GM03348 (cell line): ENCODE results near the gene CEMIP.

Experiments used
- DNase-seq: peaks from one replicate; pipeline ENCODE4 v3.0.0; 2012; ENCODE audit warnings: low spot score

Gene CEMIP

DNA sequence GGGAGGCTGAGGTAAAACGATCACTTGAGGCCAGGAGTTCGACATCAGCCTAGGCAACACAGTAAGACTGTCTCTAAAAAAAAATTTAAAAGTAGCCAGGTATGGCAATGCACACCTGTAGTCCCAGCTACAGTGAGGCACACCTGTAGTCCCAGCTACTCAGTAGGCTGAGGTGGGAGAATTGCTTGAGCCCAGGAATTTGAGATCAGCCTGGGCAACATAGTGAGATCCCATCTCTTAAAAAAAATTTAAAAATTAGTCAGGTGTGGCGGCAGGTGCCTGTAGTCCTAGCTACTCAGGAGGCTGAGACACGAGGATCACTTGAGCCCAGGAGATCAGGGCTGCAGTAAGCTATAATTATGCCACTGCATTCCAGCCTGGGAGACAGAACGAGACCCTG lies 203.7 kb downstream of the CEMIP start:
- no peak for DNase-seq

GRCh38 chr15:80984856-80985255 lies 205.7 kb downstream of the CEMIP start:
- no peak for DNase-seq

GRCh38 chr15:80985981-80986380 lies 206.8 kb downstream of the CEMIP start:
- no peak for DNase-seq

DNA sequence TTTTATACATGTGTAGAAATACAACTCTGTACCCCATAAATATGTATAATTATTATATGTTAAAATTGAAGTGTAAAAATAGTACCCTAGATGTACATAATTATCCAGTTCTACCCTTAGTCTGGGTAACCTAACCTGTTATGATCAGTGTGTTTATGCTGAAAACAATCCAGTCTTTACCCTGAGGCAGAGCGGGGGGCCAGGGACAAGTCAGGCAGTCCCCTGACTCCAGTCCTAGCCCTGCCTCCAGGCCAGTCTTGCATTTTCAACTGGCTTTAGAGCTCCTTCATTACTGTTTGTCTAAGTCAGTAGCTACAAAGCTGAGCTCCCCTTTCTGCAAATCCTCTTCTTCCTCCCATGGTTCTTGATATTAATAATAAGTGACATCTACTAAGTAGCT lies 207.3 kb downstream of the CEMIP start:
- DNase-seq, result no peak

- DNase-seq, result no peak
These were observed 209.1 kb downstream of the CEMIP start for GRCh38 chr15:80988148-80988796.

DNA sequence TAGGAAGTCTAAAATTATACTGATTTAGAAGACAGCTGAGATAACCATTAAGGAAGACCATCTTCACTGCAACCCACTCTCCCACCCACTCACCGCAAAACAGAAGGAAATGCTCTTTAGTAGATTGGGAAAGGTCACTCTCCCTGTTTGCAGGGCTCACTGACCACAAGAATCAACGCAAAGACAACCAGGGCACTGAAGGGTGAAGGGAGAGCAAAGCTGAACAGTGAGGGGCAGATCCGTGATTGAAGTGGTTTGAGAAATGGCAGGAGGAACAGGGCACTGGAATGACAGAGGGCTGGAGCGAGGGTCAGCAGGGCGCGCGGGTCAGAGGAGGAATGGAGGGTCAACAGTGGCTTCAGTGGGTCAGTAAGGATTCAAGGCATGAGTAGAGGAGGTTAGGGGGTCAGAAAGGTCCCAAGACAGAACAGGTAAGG lies 209.9 kb downstream of the CEMIP start:
- DNase-seq, result no peak

DNA sequence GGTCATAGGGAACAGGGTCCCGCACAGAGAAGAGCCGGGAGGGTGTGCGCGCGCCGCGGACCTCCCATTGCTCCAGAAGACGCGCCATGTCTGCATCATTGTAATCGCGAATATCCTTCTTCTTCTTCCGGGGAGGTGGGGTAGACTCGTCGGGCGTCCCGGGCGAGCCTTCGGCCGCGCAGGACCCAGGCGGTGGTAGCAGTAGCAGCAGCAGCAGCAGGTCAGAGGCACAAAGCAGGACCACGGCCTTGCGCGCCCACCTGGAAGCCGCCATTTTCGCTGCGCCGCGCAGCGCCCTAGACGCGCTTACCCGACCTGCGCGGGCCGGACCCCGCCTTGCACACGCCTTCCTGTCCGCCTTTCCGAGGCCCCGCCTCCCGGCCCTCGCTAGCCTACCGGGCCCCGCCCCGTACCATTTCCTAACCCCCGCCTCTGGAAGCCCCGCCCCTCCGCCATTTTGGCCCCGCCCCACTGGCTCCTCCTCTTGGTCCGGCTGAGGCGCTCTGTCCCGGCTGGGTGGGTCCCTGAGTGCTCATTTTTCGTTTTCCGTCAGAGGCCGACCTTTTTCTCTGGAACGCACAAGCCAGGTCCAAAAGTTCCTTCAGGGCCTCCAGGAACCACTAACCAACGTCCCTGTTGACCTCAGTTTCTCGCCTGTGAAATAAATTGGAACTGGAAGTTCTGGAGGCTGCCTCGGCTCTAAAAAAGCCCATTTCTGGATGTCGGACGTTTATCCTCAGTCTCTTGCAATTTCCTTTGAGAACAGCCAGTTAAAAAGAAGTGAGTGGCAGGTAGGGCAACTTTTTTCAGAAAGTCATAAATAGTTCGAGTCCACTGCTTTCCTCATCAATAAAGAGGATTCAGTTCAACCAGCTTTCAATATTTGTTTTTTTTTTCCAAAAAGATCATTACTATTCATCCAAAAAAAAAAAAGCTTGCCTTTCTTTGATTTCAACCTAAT lies 210.6 kb downstream of the CEMIP start, which contains the start of gene MESD:
TSS of gene MESD (minus strand) at position 302 of the 961 bp plus-strand sequence. CDS start at position 274, 28 bp downstream.
- peak; percentile 99 for DNase-seq

DNA sequence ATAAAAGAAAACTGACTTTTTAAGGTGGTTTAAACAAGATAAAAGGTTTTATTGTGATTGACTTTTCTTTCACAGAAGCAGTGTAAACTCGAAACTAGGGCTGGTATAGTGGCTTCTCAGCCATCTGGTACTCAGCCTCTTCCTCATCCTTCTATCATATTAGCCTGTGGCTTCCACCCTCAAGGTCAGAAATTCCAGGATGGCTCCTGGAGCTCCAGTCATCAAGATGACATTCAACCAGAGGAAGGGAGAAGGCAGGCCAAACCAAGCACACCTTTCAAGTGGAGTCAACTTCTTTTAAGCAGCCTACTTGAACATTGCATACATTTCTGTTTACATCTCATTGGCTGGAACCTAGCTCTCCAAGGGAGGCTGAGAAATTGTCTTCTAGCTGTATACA lies 211.8 kb downstream of the CEMIP start:
- DNase-seq, result no peak

DNA sequence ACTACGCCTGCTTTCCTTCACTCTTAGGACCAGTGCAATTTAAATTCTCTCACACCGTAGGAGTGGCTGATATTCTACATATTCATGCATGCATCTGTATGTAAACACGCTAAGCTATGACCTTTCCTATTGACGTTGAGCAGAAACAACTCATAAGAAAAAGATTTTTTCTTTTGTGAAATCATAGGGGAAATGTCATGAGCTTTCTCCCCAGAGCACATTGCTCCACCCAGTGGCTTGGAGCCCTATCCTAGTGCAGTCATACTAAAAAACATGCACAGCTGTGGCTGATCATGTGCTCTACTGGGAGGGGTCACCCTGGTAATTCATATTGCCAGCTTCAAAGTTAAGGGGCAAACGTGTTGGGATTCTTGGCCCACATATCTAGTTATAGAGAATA lies 212.3 kb downstream of the CEMIP start:
- peak; percentile 80 for DNase-seq

GRCh38 chr15:80992006-80992405 lies 212.8 kb downstream of the CEMIP start:
- DNase-seq, result no peak

GRCh38 chr15:80992441-80992840 lies 213.3 kb downstream of the CEMIP start:
- DNase-seq, result no peak

DNA sequence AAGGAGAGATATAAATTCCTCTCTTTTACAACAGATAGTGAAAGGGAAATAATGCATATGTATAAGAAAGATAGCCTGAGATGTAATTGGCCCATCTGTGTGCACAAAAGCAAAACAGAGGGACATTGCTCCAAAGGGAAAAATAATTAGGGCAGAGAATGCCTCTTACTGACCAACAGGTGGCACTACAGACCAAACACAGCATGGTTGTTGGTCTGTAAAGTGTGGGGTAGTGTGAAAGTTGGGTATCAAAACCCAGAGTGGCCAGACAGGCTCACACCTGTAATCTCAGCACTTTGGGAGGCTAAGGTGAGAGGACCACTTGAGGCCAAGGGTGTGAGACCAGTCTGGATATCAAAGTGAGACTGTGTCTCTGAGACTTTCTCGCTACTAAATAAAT lies 217.1 kb downstream of the CEMIP start:
- no peak for DNase-seq

GRCh38 chr15:80997692-80998091 lies 218.5 kb downstream of the CEMIP start:
- no peak for DNase-seq

DNA sequence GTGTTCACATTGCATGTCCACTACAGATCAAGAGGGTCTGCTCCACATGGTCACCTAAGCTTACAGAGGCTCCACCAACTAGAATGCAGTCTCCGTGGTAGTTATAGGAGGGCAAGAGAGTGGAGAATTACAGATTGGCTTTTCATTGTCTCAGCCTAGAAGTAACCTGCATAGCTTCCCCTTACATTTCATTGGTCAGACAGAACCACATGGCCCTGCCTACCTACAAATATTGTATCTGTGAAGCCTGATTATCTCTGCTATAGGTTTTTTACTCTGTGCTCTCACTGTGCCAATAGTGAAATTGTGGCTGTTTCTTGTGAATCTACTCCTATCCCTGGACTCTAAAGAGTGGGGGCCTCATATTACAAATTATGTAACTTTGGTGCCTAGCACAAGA lies 219.1 kb downstream of the CEMIP start:
- DNase-seq, result no peak

GRCh38 chr15:80999623-81000036 lies 220.5 kb downstream of the CEMIP start:
- no peak for DNase-seq

DNA sequence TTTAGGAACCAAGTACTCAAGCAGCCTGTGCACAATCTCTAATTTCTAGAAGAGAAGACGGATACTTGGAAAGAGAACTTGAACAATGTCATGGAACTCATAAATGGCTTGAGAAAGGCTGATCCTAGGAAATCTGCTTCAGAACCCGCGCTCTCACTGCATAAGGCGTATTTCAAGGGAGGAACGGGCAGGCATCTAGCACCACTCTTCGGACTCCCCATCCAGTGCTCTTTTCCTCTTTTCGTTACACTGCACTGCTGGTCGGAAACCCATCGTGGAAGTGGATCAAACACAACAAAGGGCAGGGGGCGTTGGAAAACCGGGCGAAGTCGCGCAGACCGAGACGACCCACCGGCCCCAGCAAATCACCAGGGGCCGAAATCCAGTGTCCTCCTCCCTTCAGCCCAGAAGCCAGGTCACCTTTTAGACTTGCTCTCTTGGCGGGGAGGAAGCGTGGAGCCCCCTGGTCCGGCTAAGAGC lies 221.0 kb downstream of the CEMIP start:
- DNase-seq, result peak; percentile 12

DNA sequence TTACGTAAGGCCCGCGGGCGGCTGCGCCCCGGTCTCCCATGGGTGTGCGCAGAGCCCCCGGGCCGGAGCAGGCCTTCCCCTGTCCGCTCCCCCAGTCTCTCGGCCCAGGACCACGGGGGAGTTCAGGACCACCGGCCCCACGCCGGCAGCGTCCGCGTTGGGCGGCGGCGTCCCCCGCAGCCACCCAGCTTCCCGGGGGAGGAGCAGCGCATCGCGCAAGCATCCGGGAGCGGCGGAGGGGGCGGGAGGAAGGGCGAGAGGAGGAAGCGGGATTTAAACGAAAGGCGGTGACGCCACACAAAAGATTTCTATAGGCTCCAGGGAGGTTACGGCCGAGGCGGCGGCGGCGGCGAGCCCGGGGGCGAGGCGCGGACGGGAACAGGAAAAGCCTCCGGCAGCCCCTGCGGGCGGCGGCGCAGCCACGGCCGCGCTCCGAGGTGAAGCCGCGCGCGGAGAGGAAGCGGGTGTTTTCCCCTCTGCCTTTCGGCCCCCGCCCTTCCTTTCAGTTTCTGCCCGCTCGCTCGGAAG lies 221.5 kb downstream of the CEMIP start, which contains the start of gene TLNRD1:
TSS of gene TLNRD1 (plus strand) at position 300 of the 528 bp plus-strand sequence. CDS start 1,349 bp downstream, outside the sequence.
- peak; percentile 95 for DNase-seq
